GM21423 (cell line): ENCODE data around the gene C1orf232.

Source experiments
- ATAC-seq: cut with Tn5 transposase; IDR thresholded peaks from one replicate; pipeline ENCODE4 v1.9.1; 2021; ENCODE audit warnings: mild to moderate bottlenecking, moderate library complexity; ENCODE audit not compliant: unreplicated experiment

Gene C1orf232

DNA sequence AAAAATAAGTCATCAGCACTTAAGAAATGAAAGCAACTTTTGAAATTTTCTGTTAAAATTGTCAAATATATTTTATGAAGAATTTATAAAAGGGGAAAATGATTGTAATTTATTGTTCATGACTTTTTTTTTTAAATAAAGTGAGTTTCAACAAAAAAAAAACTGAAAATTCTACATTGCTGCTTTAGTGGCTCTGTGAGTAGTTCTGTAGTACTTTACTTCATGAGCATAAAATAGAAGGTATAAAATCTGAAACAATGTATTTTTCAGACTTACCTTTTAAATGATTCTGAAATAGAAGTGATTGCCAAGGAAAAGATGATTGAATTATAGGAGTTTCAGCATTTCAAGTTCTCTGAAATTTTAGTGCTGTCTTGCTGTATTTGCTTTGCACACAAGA is 43.4 kb downstream of the C1orf232 start:
- no peak for ATAC-seq

DNA sequence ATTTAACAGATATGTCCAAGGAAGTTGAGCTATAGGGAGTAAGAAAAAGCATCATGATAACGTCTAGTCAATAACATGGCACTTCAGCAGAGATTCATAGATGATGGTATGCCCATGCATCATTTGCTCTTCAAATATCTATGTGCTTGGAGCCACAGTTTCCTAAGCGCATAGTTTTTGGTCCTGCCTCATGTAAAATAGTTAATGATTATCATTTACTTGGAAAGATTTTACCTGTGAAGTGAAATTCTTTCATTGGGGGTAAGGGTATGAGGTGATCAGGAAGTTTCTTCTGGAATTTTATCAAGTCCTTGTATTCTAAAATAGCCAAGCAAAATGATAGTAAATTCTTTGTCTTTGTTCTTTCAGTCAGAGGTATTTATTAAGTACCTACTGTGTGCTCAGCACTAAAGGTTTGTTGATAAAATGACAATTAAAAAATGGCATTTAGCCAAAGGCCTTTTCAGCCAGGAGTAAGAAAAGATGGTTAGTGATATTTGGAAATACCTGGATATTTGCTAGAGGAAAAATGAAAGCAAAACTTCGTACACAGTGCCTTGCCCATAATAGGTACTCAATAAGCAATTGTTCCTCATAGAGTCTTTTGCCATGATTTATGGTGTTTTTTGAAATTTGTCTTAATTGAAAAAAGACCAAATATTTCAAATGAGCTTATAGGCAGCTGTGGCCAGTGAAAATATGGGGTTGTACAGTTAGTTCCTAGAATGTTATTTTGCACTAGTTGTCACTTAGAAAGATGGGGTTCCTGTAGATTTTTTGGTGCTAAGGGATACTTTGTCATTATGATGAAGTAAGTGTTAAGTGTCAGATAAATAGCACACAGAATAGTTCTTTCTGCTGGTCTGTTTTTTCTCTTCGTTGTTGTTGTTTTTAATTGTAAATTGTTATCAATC is 44.1 kb downstream of the C1orf232 start:
- no peak for ATAC-seq

DNA sequence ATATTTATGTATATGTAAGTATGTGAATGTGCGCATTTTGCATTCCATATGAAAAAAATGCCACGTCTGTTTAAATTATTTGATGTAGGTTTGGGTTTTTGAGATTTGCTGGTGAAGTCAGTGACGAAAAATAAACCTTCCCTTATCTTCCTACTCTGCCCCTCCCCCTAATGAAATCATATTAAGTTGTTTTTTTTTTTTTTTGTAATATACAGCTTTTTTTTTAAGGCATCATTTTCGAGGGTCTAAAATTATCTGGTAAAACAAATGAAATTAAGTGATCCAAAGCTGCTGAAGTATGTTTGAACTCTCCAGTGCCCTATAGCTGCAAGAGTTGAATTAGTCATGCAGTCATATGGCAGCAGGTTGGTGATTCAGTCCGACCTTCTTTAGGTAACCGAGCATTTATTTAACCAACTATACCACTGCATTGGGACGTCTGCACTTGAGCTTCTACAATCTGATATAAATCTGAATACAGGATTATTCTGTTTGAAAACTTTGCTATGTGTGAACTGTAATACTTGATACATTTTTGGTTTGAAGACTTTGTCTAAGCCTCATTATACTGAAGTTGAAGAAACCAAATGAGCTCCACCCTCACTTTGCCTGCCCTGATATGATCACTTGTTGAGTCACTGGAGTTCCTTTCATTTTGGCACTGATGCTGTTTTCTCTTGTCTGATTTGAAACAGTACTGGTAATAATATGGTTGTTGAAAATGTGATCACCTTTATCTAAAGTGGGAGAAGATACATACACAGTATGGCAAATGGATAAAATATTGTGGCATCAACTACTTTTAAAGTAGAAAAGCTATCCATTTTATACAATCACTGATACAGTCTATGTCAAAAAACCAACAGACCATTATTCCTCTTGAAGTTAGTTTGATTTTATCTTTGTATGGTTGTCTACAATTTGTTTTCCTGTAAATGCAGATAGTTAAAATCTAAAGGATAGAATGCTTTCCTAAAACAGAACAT is 45.5 kb downstream of the C1orf232 start:
- ATAC-seq, result no peak

DNA sequence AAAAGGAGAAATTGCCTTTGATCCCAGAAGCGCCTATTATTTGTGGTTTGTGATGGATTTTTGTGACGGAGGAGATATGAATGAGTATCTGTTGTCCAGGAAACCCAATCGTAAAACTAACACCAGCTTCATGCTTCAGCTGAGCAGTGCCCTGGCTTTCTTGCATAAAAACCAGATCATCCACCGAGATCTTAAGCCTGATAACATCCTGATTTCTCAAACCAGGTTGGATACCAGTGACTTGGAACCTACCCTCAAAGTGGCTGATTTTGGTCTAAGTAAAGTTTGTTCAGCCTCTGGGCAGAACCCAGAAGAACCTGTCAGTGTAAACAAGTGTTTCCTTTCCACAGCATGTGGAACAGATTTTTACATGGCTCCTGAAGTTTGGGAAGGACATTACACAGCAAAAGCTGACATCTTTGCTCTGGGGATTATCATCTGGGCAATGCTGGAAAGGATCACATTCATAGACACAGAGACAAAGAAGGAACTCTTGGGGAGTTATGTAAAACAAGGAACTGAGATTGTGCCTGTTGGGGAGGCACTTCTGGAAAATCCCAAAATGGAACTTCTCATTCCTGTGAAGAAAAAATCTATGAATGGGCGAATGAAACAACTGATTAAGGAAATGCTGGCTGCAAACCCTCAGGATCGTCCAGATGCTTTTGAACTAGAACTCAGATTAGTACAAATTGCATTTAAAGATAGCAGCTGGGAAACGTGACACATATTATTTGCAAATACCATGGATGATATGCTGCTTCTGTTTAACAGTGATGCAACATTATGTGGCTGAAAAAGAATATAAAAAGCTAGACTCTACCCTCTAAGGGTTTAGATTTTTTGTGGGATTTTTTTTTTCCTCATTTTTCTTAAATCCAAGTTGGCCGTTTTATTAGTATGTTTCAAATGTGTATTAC is 46.6 kb downstream of the C1orf232 start:
- ATAC-seq, result no peak

DNA sequence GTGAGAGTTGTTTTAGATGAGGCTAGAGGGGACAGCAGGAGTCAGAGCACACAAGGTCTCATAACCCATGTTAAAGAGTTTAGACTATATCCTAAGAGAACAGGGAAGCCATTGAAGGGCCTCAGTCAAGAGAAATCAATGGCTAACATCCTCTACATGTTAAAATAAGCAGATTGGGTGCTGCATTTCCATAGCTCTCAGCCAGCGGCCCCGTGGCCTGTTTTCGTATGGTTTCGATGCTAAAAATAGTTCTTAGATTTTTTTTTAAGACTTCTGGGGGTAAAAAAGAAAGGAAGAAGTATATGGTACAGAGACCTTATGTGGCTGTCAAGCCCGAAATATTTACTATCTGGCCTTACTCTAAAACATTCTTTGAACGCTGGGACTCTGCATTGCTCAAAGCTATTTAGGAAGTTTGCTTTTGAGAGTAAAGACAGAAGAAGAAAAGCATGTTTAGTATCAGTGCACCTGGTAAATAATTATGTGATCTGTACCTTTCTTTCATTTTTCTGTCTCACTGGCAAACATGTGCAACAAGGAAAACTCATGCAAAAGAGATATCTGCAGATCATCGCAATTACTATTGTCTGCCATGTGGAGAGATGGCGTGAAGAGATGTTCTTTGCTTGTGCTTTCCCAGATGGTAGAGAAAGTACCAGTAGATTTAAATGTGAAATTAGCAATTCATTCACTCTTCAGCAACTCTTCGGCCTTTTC is 48.7 kb downstream of the C1orf232 start:
- ATAC-seq, result peak; percentile 57

DNA sequence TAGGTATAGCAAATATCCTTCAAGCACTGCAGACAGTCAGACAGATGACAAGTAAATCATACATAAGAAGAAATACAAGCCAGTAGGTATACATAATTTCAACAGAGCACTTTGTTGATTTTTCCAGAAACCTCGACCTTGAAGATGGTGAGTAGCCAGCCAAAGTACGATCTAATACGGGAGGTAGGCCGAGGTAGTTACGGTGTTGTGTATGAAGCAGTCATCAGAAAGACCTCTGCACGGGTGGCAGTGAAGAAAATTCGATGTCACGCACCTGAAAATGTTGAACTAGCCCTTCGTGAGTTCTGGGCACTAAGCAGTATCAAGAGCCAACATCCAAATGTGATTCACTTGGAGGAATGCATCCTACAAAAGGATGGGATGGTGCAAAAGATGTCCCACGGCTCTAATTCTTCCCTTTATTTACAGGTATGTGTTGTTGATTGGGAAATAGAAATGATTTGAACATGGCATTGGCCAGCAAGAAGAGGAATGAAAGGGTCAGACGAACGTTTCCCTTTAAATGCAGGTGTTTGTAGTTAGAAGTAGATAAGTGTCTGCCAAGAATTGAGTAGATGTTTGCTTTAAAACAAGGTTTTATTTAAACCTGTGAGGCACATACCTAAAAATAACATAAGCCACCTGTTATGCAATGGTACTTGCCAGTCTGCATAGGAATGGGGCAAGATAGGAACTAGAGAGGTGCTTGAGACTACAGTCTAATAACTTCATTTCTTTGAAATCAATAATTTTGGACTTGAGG is 54.4 kb downstream of the C1orf232 start:
- ATAC-seq, result no peak
